ENCODE data around the gene HS3ST4.

Gene HS3ST4

GRCh38 chr16:26120729-26121128, 429.0 kb downstream of the HS3ST4 start:
- DNase-seq, result no peak

- DNase-seq, result no peak
Observed at GRCh38 chr16:26128296-26128695, 436.5 kb downstream of the HS3ST4 start.

- no peak for DNase-seq
Observed at GRCh38 chr16:26129997-26130396, 438.2 kb downstream of the HS3ST4 start.

GRCh38 chr16:26133416-26134093, 441.8 kb downstream of the HS3ST4 start:
- no peak for DNase-seq

DNA sequence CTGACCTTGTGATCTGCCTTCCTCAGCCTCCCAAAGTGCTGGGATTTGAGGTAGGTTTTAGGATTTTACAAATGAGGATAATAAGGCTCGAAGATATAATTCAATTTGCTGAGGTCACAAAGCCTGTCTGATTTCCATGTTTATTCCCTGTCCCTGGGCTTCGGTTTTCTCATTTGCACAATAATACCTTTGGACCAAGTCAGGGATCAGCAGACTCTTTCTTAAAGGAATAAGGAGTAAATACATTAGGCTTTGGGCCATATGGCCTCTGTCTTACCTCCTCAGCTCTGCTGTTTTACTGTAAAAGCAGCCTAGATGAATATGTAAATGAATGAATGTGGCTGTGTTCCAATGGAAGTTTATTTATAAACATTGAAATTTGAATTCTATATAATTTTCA, 442.8 kb downstream of the HS3ST4 start:
- DNase-seq, result no peak

- DNase-seq, result no peak
Observed at GRCh38 chr16:26137956-26138355, 446.2 kb downstream of the HS3ST4 start.

DNA sequence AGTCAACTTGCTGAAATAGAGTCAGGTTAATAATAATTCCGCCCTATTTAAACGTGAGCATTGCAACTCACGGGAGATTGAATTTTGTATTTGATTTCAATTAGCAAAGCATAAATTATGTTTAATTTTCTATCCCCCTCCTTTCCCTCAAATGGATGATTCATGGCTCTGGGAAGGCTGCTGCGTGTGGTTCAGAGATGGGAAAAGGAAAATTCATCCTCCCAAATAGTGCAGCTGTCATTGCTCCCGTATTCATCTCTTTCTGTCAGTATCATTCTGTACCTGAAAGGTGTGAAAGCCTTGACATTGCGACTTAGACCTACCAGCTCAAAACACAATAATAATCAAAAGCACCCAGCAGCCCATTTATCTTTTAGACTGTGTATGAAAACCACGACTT, 447.3 kb downstream of the HS3ST4 start:
- DNase-seq, result no peak

- no peak for DNase-seq
Observed at GRCh38 chr16:26139884-26140283, 448.1 kb downstream of the HS3ST4 start.

- DNase-seq, result no peak
Observed at GRCh38 chr16:26149364-26150190, 457.8 kb downstream of the HS3ST4 start.

GRCh38 chr16:26155221-26155620, 463.5 kb downstream of the HS3ST4 start:
- no peak for DNase-seq

DNA sequence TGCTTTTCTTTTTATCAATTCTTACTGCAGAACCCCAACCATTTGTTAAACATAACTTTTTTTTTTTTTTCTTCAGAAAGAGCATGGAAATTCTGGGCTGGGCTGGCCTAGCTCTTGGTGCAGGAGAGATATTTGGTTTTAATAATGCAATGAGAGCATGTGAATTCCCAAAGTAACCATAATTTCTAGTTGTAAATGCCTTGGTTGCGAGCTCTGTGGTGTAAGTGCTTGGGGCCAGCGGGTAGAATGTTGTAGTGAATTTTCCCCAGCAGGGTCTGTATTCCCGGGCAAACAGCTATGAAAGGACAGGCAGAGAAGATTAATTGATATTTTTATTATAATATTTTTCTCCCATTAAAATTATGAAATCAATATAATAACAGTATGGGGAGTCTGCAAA, 465.6 kb downstream of the HS3ST4 start:
- DNase-seq, result no peak

DNA sequence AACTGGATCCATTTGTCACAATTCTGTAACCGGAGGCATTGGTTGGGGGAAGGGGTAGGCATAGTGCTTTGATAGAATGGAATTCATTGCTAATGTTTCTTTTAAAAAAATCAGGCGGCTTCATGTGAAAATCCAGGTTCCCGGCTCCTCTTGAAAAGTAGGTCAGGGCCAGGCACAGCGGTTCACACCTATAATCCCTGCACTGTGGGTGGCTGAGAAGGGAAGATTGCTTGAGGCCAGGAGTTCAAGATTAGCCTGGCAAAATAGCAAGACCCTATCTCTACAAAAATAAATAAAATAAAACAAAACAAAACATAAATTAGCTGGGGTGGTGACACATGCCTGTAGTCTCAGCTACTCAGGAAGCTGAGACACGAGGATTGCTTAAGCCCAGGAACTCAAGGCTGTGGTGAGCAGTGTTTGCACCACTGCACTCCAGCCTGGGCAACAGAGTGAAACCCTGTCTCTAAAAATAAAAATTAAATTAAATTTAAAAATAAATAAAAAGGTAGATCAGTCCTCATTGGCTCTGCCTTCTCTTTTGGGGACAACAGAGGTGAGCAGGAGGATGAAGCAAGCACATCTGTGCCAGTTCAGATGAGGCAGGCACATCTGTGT, 466.5 kb downstream of the HS3ST4 start:
- DNase-seq, result no peak

GRCh38 chr16:26161461-26162180, 469.9 kb downstream of the HS3ST4 start:
- no peak for DNase-seq

DNA sequence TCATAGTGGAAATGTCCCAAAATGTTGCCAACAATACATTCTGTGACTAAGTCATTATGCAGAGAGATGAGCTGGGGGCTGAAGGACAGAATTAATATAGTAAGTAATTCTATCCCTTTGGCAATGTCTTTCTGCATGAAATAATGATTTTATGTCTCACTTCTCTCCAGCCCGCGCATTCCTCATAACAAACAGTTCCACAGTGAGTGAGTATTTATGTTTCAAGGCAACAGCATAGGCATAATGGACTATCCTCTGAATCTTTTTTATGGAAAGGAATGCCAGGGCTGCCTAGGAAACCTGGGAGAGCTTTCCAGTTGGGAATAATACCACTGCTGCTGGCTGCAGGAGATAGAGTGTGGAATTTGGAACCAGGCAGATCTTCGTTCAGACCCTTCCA, 477.7 kb downstream of the HS3ST4 start:
- no peak for DNase-seq

GRCh38 chr16:26175944-26176343, 484.2 kb downstream of the HS3ST4 start:
- DNase-seq, result no peak

DNA sequence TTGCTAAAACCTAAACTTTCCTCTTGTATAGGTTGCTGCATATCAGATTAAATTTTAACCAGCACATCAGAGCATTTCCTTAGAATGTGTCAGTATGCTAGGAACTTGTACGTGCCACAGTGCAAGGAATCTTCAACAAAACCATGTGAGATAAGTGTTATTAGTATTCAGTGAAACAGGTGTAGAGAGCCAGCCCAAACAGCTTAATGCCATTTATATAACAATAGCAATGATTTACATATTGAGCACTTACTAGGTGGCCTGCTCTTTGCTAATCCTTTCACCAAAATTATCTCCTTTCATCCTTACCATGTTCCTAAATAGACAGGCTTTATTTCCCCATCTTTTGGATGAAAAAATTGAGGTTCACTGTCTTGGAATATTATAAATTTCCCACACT, 485.7 kb downstream of the HS3ST4 start:
- no peak for DNase-seq

DNA sequence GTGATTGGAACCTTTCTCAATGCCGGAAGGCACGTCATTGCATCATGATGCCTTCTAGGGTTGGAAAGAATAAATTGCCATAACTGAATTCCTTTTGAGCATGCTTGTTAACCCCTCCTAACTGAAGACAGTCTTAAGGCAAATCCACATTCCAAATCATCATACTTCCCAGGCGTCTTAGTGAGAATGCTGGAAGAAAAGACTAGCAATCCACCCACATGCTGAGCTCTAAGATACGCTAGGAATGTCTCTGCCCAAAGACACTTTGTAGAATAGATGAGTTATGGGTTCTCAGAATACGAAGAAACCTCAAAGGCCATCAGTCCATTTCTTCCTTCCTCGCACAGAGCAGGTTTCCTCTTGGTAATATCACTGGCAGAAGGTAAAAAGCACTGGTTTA, 486.5 kb downstream of the HS3ST4 start:
- no peak for DNase-seq

GRCh38 chr16:26186091-26186615, 494.4 kb downstream of the HS3ST4 start:
- DNase-seq, result no peak

Measured in effector CD4-positive, alpha-beta T cell (primary cell).